ENCODE measurements around the gene MEN1.
A peak's percentile ranks its signal among the peaks of the same experiment; 100 is the strongest.
"Not testable (repeated sequence)": the region's sequence is repeated elsewhere in the genome, so short reads cannot be mapped to it uniquely, and the experiment has no call there.

MEN1 gene

GRCh38 chr11:64810271-64810890, at the start of gene MEN1:
MEN1 (minus strand) TSS chr11:64810551; CDS start chr11:64810109, 442 bp downstream.
- peak; percentile 95 for DNase-seq

- no peak for DNase-seq
Observed at GRCh38 chr11:64859542-64860414, 49.4 kb upstream of the MEN1 start.

- DNase-seq, result no peak
Observed at GRCh38 chr11:64858467-64859263, 48.3 kb upstream of the MEN1 start.

- DNase-seq, result no peak
Observed at GRCh38 chr11:64857485-64857884, 47.1 kb upstream of the MEN1 start.

GRCh38 chr11:64856382-64857227, 46.3 kb upstream of the MEN1 start:
- DNase-seq, result peak; percentile 55

- no peak for DNase-seq
Observed at GRCh38 chr11:64855596-64856304, 45.4 kb upstream of the MEN1 start.

GRCh38 chr11:64854534-64855502, 44.5 kb upstream of the MEN1 start:
- DNase-seq, result peak; percentile 85

- DNase-seq, result no peak
Observed at GRCh38 chr11:64854157-64854533, 43.8 kb upstream of the MEN1 start.

- no peak for DNase-seq
Observed at GRCh38 chr11:64853709-64854108, 43.4 kb upstream of the MEN1 start.

GRCh38 chr11:64852804-64853509, 42.6 kb upstream of the MEN1 start:
- DNase-seq, result no peak

GRCh38 chr11:64851831-64852351, 41.5 kb upstream of the MEN1 start:
- DNase-seq, result no peak

GRCh38 chr11:64850979-64851567, 40.7 kb upstream of the MEN1 start:
- DNase-seq, result no peak

- DNase-seq, result peak; percentile 42
Observed at GRCh38 chr11:64849598-64850356, 39.4 kb upstream of the MEN1 start.

GRCh38 chr11:64848826-64849597, 38.7 kb upstream of the MEN1 start:
- no peak for DNase-seq

- no peak for DNase-seq
Observed at GRCh38 chr11:64848214-64848825, 38.0 kb upstream of the MEN1 start.

GRCh38 chr11:64846998-64847666, 36.8 kb upstream of the MEN1 start:
- DNase-seq, result peak; percentile 89

- DNase-seq, result not testable (repeated sequence)
Observed at GRCh38 chr11:64845776-64846129, 35.4 kb upstream of the MEN1 start.

Measured in fibroblast of upper back skin (primary cell).